ENCODE data around the gene CLSTN2.

Gene CLSTN2

DNA sequence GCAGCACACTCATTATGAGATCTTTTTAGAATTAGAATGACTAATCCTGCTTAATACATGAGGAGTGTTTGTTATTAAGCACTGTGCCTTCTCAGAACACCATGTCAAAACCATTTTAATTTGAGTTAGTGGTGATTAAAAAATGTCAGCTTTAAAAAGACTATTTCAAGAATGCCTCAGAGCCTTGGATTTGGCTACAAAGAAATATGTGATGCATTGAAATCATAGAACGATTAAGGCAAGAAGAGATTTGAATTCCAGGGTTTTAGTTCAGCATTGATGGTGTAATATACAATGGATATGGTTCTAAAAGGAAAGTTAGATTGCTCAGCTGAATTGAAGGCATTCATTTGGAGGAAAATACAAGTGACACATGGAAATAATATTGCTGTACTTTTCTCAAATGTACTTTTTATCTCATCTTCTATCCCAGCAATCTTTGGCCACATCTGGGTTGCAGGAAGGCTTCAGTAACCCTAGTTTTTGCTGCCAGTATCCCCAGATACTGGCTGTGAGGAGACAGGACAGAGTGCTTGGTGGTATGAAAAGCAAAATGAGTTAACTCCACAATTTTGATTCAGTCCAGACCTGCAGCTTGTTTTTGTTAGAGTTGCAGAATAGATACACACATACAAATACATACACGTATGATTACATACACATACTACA lies 303.8 kb downstream of the CLSTN2 start:
- H3K4me3 ChIP-seq (ENCODE audit: low read depth, low read length): no peak overlapping the region
- H3K9me3 ChIP-seq (ENCODE audit: control insufficient read depth, insufficient read depth, low read depth, low read length): no peaks in the 10 kb centered on the region
- POLR2A ChIA-PET: no interaction called here
- TF ChIP-seq ZNF776 (tag by site-specific recombination; IDR thresholded peaks at IDR 0.05; ENCODE audit: borderline replicate concordance) (no peak), HOXC10 (CRISPR knock-in tag; IDR thresholded peaks at IDR 0.05) (no peak), ZNF791 (tag by site-specific recombination; IDR thresholded peaks at IDR 0.05) (no peak), TRIM28 (IDR thresholded peaks at IDR 0.05; ENCODE audit: borderline replicate concordance, low read length) (no peak)
- TF ChIP-seq, protein P1, sequence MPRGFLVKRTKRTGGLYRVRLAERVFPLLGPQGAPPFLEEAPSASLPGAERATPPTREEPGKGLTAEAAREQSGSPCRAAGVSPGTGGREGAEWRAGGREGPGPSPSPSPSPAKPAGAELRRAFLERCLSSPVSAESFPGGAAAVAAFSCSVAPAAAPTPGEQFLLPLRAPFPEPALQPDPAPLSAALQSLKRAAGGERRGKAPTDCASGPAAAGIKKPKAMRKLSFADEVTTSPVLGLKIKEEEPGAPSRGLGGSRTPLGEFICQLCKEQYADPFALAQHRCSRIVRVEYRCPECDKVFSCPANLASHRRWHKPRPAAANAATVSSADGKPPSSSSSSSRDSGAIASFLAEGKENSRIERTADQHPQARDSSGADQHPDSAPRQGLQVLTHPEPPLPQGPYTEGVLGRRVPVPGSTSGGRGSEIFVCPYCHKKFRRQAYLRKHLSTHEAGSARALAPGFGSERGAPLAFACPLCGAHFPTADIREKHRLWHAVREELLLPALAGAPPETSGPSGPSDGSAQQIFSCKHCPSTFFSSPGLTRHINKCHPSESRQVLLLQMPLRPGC (tag by site-specific recombination; IDR thresholded peaks at IDR 0.05): no peak
- no peaks in the 10 kb centered on the region for H3K4me1 ChIP-seq (ENCODE audit: control insufficient read depth, insufficient read depth, low read length)
- no peaks in the 10 kb centered on the region for H3K36me3 ChIP-seq (ENCODE audit: control insufficient read depth in 2 of 2, insufficient read depth in 1 of 2, low read length in 2 of 2)
- CTCF ChIA-PET: interaction anchor here (1.2 kb wide), 1 partner anchor 22 kb away, joined by 4 read pairs; no protein-coding TSS in a partner anchor
- H3K27ac ChIP-seq (ENCODE audit: extremely low read depth, low read depth, low read length): no peak overlapping the region

DNA sequence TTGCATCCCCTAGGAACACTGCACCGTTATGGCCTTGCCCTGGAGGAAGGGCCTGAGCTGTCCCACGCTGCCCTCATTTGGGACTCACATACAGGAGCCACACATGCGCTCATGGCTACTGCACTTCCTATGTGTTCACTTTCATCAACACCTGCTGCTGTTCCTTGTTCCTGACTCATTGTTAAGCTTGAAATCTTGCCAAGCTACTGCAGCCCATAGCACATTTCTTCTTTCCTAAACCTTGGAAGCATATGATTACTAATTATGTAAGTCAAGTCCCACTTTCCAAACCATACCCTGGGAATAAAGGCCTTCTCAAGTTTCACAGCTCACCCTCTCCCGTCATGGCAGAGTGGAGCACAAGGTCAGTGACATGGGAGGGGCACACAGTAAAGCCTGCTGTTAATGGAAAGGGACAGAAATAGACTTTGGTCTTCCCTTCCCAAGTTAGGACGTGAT lies 307.9 kb downstream of the CLSTN2 start:
- TF ChIP-seq SCRT2 (tag by site-specific recombination; IDR thresholded peaks at IDR 0.05): peak; percentile 73
- no peak for TF ChIP-seq GLI2 (tag by site-specific recombination; IDR thresholded peaks at IDR 0.05; ENCODE audit: borderline replicate concordance, low read depth)
- peak; percentile 44; the same call in 1 of the 2 replicates for TF ChIP-seq ZNF184 (tag by site-specific recombination; IDR thresholded peaks at IDR 0.05)
- TF ChIP-seq SP7 (tag by site-specific recombination; IDR thresholded peaks at IDR 0.05): peak; percentile 97
- no peak for TF ChIP-seq ZNF394 (tag by site-specific recombination; IDR thresholded peaks at IDR 0.05; ENCODE audit: borderline replicate concordance)
- no peak for TF ChIP-seq ZNF132 (tag by site-specific recombination; IDR thresholded peaks at IDR 0.05; ENCODE audit: borderline replicate concordance)
- peak; percentile 97 for TF ChIP-seq OSR2 (tag by site-specific recombination; IDR thresholded peaks at IDR 0.05)
- TF ChIP-seq, protein P2, sequence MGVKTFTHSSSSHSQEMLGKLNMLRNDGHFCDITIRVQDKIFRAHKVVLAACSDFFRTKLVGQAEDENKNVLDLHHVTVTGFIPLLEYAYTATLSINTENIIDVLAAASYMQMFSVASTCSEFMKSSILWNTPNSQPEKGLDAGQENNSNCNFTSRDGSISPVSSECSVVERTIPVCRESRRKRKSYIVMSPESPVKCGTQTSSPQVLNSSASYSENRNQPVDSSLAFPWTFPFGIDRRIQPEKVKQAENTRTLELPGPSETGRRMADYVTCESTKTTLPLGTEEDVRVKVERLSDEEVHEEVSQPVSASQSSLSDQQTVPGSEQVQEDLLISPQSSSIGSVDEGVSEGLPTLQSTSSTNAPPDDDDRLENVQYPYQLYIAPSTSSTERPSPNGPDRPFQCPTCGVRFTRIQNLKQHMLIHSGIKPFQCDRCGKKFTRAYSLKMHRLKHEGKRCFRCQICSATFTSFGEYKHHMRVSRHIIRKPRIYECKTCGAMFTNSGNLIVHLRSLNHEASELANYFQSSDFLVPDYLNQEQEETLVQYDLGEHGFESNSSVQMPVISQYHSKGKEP (tag by site-specific recombination; IDR thresholded peaks at IDR 0.05): 0 out of 2 replicates have a peak, but pooled peaks have one; percentile 12
- TF ChIP-seq, protein P3, sequence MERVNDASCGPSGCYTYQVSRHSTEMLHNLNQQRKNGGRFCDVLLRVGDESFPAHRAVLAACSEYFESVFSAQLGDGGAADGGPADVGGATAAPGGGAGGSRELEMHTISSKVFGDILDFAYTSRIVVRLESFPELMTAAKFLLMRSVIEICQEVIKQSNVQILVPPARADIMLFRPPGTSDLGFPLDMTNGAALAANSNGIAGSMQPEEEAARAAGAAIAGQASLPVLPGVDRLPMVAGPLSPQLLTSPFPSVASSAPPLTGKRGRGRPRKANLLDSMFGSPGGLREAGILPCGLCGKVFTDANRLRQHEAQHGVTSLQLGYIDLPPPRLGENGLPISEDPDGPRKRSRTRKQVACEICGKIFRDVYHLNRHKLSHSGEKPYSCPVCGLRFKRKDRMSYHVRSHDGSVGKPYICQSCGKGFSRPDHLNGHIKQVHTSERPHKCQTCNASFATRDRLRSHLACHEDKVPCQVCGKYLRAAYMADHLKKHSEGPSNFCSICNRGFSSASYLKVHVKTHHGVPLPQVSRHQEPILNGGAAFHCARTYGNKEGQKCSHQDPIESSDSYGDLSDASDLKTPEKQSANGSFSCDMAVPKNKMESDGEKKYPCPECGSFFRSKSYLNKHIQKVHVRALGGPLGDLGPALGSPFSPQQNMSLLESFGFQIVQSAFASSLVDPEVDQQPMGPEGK (tag by site-specific recombination; IDR thresholded peaks at IDR 0.05): 0 out of 2 replicates have a peak, but pooled peaks have one; percentile 35
- peak; percentile 65 for TF ChIP-seq ZNF600 (tag by site-specific recombination; IDR thresholded peaks at IDR 0.05)
- TF ChIP-seq ZNF629 (tag by site-specific recombination; IDR thresholded peaks at IDR 0.05): peak; percentile 46; the same call in 1 of the 2 replicates
- TF ChIP-seq, protein P4, sequence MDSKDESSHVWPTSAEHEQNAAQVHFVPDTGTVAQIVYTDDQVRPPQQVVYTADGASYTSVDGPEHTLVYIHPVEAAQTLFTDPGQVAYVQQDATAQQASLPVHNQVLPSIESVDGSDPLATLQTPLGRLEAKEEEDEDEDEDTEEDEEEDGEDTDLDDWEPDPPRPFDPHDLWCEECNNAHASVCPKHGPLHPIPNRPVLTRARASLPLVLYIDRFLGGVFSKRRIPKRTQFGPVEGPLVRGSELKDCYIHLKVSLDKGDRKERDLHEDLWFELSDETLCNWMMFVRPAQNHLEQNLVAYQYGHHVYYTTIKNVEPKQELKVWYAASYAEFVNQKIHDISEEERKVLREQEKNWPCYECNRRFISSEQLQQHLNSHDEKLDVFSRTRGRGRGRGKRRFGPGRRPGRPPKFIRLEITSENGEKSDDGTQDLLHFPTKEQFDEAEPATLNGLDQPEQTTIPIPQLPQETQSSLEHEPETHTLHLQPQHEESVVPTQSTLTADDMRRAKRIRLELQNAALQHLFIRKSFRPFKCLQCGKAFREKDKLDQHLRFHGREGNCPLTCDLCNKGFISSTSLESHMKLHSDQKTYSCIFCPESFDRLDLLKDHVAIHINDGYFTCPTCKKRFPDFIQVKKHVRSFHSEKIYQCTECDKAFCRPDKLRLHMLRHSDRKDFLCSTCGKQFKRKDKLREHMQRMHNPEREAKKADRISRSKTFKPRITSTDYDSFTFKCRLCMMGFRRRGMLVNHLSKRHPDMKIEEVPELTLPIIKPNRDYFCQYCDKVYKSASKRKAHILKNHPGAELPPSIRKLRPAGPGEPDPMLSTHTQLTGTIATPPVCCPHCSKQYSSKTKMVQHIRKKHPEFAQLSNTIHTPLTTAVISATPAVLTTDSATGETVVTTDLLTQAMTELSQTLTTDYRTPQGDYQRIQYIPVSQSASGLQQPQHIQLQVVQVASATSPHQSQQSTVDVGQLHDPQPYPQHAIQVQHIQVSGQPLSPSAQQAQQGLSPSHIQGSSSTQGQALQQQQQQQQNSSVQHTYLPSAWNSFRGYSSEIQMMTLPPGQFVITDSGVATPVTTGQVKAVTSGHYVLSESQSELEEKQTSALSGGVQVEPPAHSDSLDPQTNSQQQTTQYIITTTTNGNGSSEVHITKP (tag by site-specific recombination; IDR thresholded peaks at IDR 0.05): 0 out of 2 replicates have a peak, but pooled peaks have one; percentile 20
- ChIA-PET POLR2A (no interaction called here), CTCF (interaction anchor here (0.7 kb wide), 1 partner anchor 42 kb away, joined by 3 read pairs; no protein-coding TSS in a partner anchor)
- H3K27ac ChIP-seq (ENCODE audit: extremely low read depth, low read depth, low read length): no peak overlapping the region
- no peak overlapping the region for H3K4me3 ChIP-seq (ENCODE audit: low read depth, low read length)
- H3K36me3 ChIP-seq (ENCODE audit: control insufficient read depth in 2 of 2, insufficient read depth in 1 of 2, low read length in 2 of 2): no peaks in the 10 kb centered on the region
- H3K4me1 ChIP-seq (ENCODE audit: control insufficient read depth, insufficient read depth, low read length): no peaks in the 10 kb centered on the region
- no peaks in the 10 kb centered on the region for H3K9me3 ChIP-seq (ENCODE audit: control insufficient read depth, insufficient read depth, low read depth, low read length)

Measured in HEK293 (cell line).